ENCODE results near the gene GNG12. TPM values are rescaled to one million over a fixed set of nuclear protein-coding genes. Genes with fewer than 3 reads are reported as not detected.

The GNG12 gene
- total and polyA plus RNA-seq, 2 donors (not counting 3 experiments of a cell fraction or from before 2014, with no cell fraction given), result 107 to 152 TPM

- CTCF ChIA-PET, result interaction anchor here (1.4 to 3.7 kb wide), 5 partner anchors 11 to 32 kb away, joined by 3 to 18 read pairs (median 5); no protein-coding TSS in a partner anchor
- TSS peak; percentile 63 for BruUV-seq (replicated peaks)
These were observed 41.2 kb downstream of the GNG12 start for GRCh38 chr1:67792103-67792502.

More at GRCh38 chr1:67792103-67792502, 41.2 kb downstream of the GNG12 start:
- FAIRE-seq (peak; percentile 21), DNase-seq (ENCODE audit: low read depth, low spot score) (peak; percentile 87)
- Histone ChIP-seq H3K4me3 (replicated peaks in 1 of 3; ENCODE audit: insufficient read depth in 1 of 3, low read depth in 1 of 3, low read length in 3 of 3) (no peak overlapping the region), H3K27ac (ENCODE audit: insufficient read depth, low read depth, low read length) (peak overlapping the region; percentile 92), H3K36me3 (ENCODE audit: control insufficient read depth in 2 of 2, extremely low read depth in 1 of 2, insufficient read depth in 2 of 2, low read length in 2 of 2) (no peaks in the 10 kb centered on the region), H3K9ac (replicated peaks; ENCODE audit: extremely low read depth, insufficient read depth, low read length) (peak overlapping the region; percentile 76), H4K20me1 (replicated peaks; ENCODE audit: control insufficient read depth, extremely low read depth, insufficient read depth, low read length) (no peaks in the 10 kb centered on the region), H3K79me2 (ENCODE audit: control insufficient read depth, insufficient read depth, low read length) (peaks cover 80% of the 10 kb centered on the region), H3K27me3 (ENCODE audit: control insufficient read depth in 2 of 2, insufficient read depth in 2 of 2, low read length in 2 of 2) (no peaks in the 10 kb centered on the region), H3K4me2 (ENCODE audit: insufficient read depth, low read length) (peak overlapping the region; percentile 67), H2AFZ (ENCODE audit: low read depth, low read length) (no peak overlapping the region), H3K9me1 (replicated peaks; ENCODE audit: control insufficient read depth, extremely low read depth, insufficient read depth, low read length) (no peaks in the 10 kb centered on the region), H3K4me1 (ENCODE audit: control insufficient read depth, extremely low read depth, insufficient read depth, low read length) (peaks cover 94% of the 10 kb centered on the region), H3K9me3 (replicated peaks; ENCODE audit: control insufficient read depth, insufficient read depth, low read length) (no peaks in the 10 kb centered on the region)
- dilution Hi-C loops (cut with MboI; ENCODE audit: extremely low pct_ligation_motif_present, low sequenced_read_pairs) (no loop called here), intact Hi-C loops (cut with micrococcal nuclease) (loop anchor here (2.0 kb wide), 2 partner anchors 19 to 49 kb away; no protein-coding TSS in a partner anchor)
- POLR2A ChIA-PET, result interaction anchor here (2.0 kb wide), 1 partner anchor 40 kb away, joined by 8 read pairs; no protein-coding TSS in a partner anchor
- TF ChIP-seq POLR2A (IDR thresholded peaks at IDR 0.05; ENCODE audit: low read depth, low read length) (no peak), FOS (IDR thresholded peaks at IDR 0.05; ENCODE audit: borderline replicate concordance, insufficient read depth, low read length) (peak; percentile 5), CTCF (IDR thresholded peaks at IDR 0.05; ENCODE audit: extremely low read depth in 1 of 2, insufficient read depth in 1 of 2, low read depth in 1 of 2, low read length in 2 of 2) (no peak), JUN (IDR thresholded peaks at IDR 0.05; ENCODE audit: borderline replicate concordance, insufficient read depth, insufficient read length, low read depth) (peak; percentile 33)
